ENCODE measurements around the gene ELK4. TPM values are rescaled to one million over a fixed set of nuclear protein-coding genes. Genes with fewer than 3 reads are reported as not detected.

Gene ELK4
- total and polyA plus RNA-seq, 2 experiments from 2014 or later: 5.1 to 19.7 TPM

DNA sequence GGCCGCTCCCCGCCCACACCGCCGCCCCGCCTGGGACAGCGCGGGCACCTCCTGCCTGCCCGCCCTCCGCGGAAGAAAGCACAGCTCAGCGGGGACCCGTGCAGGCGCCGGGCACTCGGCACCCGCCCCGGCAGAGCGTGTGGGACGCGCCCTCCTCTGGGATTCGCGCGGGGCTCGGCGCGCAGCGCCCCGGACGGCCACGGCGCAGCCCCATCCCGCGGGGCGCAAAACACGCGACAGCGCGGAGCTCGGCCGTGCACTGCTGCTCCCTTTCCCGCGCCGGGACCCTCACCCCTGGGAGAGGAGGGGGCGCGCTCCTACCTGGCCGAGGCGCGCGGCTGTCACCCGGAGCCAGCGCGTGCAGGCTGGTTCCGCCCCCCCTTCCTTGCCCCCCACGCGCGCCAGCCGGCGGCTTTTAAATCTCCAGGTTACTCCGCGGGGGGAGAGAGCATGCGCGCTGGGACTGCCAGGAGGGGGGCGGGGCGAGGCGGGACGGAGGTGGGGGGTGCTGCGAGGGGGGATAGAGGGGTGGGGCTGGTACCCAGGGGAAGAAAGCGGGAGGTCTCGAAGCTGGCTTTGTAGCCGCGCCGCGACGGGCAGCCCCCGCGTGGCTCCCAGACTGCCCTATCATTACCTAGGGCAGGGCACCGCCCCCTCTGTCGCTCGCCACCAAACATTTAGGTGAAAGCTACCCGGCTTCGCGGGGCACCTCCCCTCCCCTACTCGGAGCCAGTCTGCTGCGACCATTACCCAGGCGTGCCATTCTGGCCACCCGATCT lies 48.5 kb upstream of the ELK4 start, which contains the start of gene SLC45A3:
SLC45A3 (minus strand) TSS at position 437 of the 779 bp plus-strand sequence. CDS start 15,853 bp downstream, outside the sequence.
- Mint-ChIP-seq H3K4me3 (peak within 1 kb of the TSS; percentile 79), H3K27ac (peak within 1 kb of the TSS; percentile 70; the same call in 1 of the 2 replicates), H3K4me1 (peaks cover 41% of the 10 kb centered on the region), H3K9me3 (no peaks in the 10 kb centered on the region; the same call in 2 of the 3 replicates), H3K36me3 (ENCODE audit: low read depth) (no peaks in the 10 kb centered on the region; the same call in 2 of the 3 replicates), H3K27me3 (ENCODE audit: insufficient read depth, low read depth, poor library complexity) (peaks cover 28% of the 10 kb centered on the region)
- H3K36me3 ChIP-seq (ENCODE audit: insufficient read depth): no peaks in the 10 kb centered on the region
- no peaks in the 10 kb centered on the region for H3K9me2 ChIP-seq (ENCODE audit: insufficient read depth)
- peak within 1 kb of the TSS; percentile 82 for H3K4me3 ChIP-seq
- H3K27me3 ChIP-seq (ENCODE audit: insufficient read depth): peaks cover 12% of the 10 kb centered on the region
- H3K4me2 ChIP-seq: peak within 1 kb of the TSS; percentile 92
- H3K4me1 ChIP-seq (ENCODE audit: insufficient read depth): peaks cover 30% of the 10 kb centered on the region
- peaks cover 4% of the 10 kb centered on the region; the same call in 1 of the 2 replicates for H4K20me1 ChIP-seq (replicated peaks; ENCODE audit: insufficient read depth)
- H3K79me2 ChIP-seq (replicated peaks; ENCODE audit: insufficient read depth): peaks cover 36% of the 10 kb centered on the region
- 0 out of 2 replicates have a peak, but pooled peaks cover 10% of the 10 kb centered on the region for H3F3A ChIP-seq (replicated peaks; ENCODE audit: low read depth)
- no peak within 1 kb of the TSS for H3K27ac ChIP-seq (ENCODE audit: low read depth)
- peak; percentile 66 for ATAC-seq
- TF ChIP-seq POLR2AphosphoS5 (IDR thresholded peaks at IDR 0.05; ENCODE audit: low read depth) (peak; percentile 52), STAT1 (IDR thresholded peaks at IDR 0.05; ENCODE audit: unreplicated experiment) (no peak), EZH2phosphoT487 (IDR thresholded peaks at IDR 0.05; ENCODE audit: unreplicated experiment) (no peak)
- TF ChIP-seq, protein P1, sequence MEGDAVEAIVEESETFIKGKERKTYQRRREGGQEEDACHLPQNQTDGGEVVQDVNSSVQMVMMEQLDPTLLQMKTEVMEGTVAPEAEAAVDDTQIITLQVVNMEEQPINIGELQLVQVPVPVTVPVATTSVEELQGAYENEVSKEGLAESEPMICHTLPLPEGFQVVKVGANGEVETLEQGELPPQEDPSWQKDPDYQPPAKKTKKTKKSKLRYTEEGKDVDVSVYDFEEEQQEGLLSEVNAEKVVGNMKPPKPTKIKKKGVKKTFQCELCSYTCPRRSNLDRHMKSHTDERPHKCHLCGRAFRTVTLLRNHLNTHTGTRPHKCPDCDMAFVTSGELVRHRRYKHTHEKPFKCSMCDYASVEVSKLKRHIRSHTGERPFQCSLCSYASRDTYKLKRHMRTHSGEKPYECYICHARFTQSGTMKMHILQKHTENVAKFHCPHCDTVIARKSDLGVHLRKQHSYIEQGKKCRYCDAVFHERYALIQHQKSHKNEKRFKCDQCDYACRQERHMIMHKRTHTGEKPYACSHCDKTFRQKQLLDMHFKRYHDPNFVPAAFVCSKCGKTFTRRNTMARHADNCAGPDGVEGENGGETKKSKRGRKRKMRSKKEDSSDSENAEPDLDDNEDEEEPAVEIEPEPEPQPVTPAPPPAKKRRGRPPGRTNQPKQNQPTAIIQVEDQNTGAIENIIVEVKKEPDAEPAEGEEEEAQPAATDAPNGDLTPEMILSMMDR (conservative IDR thresholded peaks at IDR 0.05; ENCODE audit: low read depth in 2 of 2): no peak
- TF ChIP-seq, protein P2, sequence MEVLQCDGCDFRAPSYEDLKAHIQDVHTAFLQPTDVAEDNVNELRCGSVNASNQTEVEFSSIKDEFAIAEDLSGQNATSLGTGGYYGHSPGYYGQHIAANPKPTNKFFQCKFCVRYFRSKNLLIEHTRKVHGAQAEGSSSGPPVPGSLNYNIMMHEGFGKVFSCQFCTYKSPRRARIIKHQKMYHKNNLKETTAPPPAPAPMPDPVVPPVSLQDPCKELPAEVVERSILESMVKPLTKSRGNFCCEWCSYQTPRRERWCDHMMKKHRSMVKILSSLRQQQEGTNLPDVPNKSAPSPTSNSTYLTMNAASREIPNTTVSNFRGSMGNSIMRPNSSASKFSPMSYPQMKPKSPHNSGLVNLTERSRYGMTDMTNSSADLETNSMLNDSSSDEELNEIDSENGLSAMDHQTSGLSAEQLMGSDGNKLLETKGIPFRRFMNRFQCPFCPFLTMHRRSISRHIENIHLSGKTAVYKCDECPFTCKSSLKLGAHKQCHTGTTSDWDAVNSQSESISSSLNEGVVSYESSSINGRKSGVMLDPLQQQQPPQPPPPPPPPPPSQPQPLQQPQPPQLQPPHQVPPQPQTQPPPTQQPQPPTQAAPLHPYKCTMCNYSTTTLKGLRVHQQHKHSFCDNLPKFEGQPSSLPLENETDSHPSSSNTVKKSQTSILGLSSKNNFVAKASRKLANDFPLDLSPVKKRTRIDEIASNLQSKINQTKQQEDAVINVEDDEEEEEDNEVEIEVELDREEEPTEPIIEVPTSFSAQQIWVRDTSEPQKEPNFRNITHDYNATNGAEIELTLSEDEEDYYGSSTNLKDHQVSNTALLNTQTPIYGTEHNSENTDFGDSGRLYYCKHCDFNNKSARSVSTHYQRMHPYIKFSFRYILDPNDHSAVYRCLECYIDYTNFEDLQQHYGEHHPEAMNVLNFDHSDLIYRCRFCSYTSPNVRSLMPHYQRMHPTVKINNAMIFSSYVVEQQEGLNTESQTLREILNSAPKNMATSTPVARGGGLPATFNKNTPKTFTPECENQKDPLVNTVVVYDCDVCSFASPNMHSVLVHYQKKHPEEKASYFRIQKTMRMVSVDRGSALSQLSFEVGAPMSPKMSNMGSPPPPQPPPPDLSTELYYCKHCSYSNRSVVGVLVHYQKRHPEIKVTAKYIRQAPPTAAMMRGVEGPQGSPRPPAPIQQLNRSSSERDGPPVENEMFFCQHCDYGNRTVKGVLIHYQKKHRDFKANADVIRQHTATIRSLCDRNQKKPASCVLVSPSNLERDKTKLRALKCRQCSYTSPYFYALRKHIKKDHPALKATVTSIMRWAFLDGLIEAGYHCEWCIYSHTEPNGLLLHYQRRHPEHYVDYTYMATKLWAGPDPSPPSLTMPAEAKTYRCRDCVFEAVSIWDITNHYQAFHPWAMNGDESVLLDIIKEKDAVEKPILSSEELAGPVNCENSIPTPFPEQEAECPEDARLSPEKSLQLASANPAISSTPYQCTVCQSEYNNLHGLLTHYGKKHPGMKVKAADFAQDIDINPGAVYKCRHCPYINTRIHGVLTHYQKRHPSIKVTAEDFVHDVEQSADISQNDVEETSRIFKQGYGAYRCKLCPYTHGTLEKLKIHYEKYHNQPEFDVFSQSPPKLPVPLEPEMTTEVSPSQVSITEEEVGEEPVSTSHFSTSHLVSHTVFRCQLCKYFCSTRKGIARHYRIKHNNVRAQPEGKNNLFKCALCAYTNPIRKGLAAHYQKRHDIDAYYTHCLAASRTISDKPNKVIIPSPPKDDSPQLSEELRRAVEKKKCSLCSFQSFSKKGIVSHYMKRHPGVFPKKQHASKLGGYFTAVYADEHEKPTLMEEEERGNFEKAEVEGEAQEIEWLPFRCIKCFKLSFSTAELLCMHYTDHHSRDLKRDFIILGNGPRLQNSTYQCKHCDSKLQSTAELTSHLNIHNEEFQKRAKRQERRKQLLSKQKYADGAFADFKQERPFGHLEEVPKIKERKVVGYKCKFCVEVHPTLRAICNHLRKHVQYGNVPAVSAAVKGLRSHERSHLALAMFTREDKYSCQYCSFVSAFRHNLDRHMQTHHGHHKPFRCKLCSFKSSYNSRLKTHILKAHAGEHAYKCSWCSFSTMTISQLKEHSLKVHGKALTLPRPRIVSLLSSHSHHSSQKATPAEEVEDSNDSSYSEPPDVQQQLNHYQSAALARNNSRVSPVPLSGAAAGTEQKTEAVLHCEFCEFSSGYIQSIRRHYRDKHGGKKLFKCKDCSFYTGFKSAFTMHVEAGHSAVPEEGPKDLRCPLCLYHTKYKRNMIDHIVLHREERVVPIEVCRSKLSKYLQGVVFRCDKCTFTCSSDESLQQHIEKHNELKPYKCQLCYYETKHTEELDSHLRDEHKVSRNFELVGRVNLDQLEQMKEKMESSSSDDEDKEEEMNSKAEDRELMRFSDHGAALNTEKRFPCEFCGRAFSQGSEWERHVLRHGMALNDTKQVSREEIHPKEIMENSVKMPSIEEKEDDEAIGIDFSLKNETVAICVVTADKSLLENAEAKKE (CRISPR knock-in tag; IDR thresholded peaks at IDR 0.05): no peak
- TF ChIP-seq, protein P3, sequence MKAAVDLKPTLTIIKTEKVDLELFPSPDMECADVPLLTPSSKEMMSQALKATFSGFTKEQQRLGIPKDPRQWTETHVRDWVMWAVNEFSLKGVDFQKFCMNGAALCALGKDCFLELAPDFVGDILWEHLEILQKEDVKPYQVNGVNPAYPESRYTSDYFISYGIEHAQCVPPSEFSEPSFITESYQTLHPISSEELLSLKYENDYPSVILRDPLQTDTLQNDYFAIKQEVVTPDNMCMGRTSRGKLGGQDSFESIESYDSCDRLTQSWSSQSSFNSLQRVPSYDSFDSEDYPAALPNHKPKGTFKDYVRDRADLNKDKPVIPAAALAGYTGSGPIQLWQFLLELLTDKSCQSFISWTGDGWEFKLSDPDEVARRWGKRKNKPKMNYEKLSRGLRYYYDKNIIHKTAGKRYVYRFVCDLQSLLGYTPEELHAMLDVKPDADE (IDR thresholded peaks at IDR 0.05): no peak
- DNase-seq (ENCODE audit: low spot score): peak; percentile 74
- peak within 1 kb of the TSS; percentile 91 for H2AFZ ChIP-seq

All from GM23338 (cell line).